Nucleus accumbens (tissue), 56 donors: ENCODE results near the gene CX3CL1.
"Not testable (repeated sequence)": the region's sequence is repeated elsewhere in the genome, so short reads cannot be mapped to it uniquely, and the experiment has no call there.

ENCODE experiments used
- DNase-seq, 56 donors: peaks; one replicate each; lab custom pipeline; 2025; lab: John Stamatoyannopoulos, UW

CX3CL1 gene

DNA sequence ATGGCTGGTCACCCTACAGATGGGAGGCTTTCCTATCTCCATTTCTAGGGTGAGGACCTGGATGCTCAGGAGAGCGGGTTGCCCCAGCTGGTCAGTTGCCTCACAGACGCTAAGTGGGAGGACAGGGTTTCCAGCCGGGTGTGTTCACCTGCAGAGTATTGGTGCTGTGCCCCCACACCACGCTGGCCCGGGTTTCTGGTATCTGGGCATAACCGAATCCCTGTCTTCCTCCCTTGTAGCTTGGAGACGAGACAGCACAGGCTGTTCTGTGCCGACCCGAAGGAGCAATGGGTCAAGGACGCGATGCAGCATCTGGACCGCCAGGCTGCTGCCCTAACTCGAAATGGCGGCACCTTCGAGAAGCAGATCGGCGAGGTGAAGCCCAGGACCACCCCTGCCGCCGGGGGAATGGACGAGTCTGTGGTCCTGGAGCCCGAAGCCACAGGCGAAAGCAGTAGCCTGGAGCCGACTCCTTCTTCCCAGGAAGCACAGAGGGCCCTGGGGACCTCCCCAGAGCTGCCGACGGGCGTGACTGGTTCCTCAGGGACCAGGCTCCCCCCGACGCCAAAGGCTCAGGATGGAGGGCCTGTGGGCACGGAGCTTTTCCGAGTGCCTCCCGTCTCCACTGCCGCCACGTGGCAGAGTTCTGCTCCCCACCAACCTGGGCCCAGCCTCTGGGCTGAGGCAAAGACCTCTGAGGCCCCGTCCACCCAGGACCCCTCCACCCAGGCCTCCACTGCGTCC, 9.7 kb downstream of the CX3CL1 start:
- DNase-seq = no peak

DNA sequence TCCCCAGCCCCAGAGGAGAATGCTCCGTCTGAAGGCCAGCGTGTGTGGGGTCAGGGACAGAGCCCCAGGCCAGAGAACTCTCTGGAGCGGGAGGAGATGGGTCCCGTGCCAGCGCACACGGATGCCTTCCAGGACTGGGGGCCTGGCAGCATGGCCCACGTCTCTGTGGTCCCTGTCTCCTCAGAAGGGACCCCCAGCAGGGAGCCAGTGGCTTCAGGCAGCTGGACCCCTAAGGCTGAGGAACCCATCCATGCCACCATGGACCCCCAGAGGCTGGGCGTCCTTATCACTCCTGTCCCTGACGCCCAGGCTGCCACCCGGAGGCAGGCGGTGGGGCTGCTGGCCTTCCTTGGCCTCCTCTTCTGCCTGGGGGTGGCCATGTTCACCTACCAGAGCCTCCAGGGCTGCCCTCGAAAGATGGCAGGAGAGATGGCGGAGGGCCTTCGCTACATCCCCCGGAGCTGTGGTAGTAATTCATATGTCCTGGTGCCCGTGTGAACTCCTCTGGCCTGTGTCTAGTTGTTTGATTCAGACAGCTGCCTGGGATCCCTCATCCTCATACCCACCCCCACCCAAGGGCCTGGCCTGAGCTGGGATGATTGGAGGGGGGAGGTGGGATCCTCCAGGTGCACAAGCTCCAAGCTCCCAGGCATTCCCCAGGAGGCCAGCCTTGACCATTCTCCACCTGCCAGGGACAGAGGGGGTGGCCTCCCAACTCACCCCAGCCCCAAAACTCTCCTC, 10.4 kb downstream of the CX3CL1 start:
- DNase-seq = no peak

DNA sequence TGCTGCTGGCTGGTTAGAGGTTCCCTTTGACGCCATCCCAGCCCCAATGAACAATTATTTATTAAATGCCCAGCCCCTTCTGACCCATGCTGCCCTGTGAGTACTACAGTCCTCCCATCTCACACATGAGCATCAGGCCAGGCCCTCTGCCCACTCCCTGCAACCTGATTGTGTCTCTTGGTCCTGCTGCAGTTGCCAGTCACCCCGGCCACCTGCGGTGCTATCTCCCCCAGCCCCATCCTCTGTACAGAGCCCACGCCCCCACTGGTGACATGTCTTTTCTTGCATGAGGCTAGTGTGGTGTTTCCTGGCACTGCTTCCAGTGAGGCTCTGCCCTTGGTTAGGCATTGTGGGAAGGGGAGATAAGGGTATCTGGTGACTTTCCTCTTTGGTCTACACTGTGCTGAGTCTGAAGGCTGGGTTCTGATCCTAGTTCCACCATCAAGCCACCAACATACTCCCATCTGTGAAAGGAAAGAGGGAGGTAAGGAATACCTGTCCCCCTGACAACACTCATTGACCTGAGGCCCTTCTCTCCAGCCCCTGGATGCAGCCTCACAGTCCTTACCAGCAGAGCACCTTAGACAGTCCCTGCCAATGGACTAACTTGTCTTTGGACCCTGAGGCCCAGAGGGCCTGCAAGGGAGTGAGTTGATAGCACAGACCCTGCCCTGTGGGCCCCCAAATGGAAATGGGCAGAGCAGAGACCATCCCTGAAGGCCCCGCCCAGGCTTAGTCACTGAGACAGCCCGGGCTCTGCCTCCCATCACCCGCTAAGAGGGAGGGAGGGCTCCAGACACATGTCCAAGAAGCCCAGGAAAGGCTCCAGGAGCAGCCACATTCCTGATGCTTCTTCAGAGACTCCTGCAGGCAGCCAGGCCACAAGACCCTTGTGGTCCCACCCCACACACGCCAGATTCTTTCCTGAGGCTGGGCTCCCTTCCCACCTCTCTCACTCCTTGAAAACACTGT, 11.3 kb downstream of the CX3CL1 start:
- DNase-seq = no peak

DNA sequence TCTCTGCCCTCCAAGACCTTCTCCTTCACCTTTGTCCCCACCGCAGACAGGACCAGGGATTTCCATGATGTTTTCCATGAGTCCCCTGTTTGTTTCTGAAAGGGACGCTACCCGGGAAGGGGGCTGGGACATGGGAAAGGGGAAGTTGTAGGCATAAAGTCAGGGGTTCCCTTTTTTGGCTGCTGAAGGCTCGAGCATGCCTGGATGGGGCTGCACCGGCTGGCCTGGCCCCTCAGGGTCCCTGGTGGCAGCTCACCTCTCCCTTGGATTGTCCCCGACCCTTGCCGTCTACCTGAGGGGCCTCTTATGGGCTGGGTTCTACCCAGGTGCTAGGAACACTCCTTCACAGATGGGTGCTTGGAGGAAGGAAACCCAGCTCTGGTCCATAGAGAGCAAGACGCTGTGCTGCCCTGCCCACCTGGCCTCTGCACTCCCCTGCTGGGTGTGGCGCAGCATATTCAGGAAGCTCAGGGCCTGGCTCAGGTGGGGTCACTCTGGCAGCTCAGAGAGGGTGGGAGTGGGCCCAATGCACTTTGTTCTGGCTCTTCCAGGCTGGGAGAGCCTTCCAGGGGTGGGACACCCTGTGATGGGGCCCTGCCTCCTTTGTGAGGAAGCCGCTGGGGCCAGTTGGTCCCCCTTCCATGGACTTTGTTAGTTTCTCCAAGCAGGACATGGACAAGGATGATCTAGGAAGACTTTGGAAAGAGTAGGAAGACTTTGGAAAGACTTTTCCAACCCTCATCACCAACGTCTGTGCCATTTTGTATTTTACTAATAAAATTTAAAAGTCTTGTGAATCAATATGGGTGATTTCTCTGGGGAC, 12.2 kb downstream of the CX3CL1 start:
- peak in 1 of 56 donors; percentile 16 for DNase-seq

DNA sequence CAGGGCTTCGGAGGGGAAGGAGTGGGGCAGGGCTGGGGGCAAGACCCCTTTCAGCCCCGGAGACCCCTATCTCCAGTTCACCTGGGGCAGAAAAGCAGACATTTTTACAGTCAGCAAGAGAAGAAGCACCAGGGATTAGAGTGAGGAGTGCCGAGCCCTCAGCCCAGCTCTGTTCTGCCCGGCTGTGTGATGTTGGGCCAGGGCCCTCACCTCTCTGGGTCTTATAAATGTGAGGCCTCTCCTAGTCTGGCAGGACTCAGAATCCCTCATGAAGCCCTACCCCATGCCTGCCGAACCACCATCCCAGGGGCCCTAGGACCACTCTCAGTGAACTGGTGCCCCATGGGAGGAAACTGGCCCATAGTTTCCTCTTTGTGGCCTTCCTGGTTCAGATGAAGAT, 12.8 kb downstream of the CX3CL1 start:
- DNase-seq = no peak

DNA sequence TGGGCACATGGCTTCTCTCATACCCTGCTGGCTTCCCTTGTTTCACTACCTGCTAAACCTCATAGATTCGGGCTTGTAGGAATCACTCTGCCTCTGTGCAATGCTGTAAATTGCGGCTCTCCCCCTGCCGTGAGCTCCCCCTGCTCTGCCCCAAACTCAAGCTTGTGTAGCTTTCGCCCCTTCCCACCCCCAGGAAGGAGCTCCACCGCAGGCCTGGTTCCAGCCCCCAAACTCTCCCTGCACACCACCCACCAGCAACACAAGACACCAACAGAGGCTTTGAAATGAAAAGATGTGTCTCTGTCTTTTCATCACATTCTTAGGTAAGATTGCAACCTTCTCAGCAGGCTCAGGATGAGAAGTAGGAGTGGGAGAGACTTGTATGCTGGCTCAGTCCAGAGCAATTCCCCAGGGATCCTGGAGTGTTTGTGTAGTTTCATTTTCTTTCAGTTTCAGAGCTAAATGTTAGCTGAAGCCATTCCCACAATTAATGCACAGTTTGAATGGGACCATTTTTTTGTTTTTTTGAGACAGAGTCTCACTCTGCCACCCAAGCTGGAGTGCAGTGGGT, 14.2 kb downstream of the CX3CL1 start:
- DNase-seq = no peak

DNA sequence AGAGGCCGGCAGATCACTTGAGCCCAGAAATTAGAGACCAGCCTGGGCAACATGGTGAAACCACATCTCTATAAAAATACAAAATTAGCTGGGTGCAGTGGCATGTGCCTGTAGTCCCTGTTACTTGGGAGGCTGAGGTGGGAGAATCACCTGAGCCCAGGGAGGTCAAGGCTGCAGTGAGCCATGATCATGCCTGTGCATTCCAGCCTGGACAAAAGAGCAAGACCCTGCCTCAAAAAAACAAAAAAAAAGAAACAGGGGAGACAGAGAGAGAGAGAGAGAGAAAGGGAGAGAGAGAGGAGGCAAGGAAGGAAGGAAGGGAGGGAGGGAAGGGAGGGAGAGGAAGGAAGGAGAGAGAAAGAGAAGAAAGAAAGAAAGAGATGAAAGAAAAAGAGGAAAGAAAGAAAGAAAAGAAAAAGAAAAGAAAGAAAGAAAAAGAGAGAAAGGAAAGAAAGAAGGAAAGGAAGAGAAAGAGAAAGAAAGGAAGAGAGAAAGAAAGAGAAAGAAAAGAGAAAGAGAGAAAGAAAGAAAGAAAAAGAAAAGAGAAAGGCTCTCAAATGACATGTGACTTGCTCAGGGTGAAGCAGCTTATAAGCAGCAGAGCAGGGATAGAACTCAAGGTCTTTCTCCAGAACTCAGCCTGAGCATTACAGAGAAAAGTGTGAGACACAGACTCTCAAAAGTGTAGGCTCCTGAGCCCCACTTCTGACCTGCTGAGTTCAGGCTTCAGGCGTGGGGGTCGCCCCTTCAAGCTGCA, 15.5 kb downstream of the CX3CL1 start:
- DNase-seq = no peak

DNA sequence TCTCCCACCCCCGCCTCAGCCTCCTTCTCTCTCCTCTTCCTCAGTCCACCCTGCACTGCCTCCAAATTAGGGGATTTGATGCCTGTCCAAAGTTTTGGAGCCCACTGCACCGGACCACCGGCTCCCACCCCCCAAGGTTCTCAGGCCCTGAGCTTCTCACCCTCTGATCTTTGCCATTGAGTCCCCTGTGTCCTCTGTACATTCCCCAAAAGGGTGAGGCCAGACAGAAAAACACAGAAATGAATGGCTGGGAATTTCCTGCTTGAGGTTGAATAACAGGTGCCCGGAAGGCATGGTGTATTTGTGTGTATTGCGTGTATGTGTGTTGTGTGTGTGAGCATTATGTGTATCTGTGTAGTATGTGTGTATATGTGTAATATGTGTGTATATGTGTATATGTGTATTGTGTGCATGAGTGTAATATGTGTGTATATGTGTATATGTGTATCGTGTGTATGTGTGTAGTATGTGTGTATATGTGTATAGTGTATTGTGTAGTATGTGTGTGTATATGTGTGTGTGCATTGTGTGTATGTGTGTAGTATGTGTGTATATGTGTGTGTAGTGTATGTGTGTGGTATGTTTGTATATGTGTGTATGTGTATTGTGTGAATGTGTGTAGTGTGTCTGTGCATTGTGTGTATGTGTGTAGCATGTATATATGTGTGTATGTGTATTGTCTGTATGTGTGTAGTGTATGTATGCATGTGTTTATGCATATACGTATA, 16.2 kb downstream of the CX3CL1 start:
- no peak for DNase-seq

DNA sequence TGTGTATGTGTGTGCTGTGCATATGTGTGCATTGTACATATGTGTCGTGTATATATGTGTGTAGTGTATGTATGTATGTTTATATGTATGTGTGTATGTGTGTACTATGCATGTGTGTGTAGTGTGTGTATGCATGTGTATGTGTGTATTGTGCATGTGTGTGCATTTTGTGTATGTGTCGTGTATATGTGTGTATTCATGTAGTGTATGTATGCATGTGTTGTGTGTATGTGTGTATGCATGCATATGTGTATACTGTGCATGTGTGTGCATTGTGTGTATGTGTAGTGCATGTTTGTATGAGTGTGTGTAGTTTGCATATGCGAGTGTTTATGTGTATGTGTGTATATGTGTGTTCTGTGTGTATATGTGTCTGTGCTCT, 16.8 kb downstream of the CX3CL1 start:
- no peak for DNase-seq

DNA sequence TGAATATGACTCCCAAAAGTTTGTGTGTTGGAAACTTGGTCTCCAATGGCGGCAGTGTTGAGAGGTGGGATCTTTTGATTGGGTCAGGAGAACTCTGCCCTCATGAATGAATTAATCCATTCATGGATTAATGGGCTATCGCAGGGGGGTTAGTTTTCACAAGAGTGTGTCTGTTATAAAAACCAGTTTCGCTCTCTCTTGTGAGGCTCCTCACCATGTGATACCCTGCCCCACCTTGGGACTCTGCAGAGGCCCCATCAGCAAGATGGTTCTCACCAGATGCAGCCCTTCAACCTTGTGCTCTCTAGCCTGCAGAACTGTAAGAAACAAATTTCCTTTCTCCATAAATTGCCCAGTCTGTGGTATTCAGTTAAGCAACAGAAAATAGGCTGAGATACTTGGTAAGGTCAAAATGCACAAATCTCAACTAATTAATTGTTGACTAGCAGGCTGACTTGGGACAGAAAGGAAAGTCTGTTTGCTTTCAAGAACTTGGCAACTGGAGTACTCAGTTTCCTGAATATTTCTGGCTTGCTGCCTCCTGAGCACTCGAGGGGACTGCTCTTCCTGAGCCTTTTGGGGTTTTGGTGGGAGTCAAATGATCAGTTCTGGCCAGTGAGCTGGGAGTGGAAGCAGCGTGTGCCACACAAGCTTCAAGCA, 18.5 kb downstream of the CX3CL1 start:
- no peak for DNase-seq

DNA sequence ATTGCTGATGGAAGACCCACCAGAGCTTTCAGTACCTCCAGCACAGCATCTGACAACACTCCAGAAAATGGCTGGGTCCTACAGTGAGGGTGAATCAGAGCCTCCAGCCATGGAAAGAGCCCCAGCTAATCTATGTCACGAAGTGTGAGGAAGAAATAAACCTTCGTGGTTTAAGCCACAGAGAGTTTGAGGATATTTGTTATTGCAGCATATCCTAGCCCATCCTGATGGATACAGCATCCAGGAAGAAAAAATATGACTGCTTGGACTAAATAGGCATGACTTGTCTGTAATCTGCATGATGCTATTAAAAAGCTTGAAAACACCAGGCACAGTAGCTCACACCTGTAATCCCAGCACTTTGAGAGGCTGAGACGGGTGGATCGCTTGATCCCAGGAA, 19.0 kb downstream of the CX3CL1 start:
- no peak for DNase-seq

DNA sequence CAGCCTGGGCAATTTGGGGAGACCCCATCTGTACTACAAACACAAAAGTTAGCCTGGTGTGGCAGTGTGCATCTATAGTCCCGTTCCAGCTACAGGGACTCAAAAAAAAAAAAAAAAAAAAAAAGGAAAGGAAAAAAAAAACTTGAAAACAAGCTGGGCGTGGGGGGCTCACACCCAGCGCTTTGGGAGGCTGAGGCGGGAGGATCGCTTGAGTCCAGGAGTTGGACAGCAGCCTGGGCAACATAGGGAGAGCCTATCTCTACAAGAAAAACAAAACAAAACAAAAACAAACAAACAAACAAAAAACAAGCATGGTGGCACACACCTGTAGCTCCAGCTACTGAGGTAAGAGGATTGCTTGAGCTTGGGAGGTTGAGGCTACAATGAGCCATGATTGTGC, 19.4 kb downstream of the CX3CL1 start:
- DNase-seq = no peak

DNA sequence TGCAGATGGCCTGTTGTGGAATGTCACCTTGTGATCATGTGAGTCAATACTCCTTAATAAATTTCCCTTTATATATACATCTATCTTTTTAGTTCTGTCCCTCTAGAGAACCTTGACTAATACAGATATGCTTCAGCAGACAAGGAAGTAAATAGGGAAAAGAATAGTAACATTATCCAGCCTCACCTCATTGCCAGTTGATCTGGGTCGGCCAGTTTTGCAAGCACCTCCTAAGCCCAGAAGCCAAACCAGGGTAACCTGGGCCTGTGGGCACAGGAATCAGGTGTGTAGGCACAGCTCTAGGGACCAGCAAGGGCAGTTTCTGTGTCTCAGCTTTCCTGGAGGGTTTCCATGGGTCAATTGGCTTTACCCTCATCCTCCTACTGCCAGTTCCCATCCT, 20.4 kb downstream of the CX3CL1 start:
- no peak for DNase-seq

DNA sequence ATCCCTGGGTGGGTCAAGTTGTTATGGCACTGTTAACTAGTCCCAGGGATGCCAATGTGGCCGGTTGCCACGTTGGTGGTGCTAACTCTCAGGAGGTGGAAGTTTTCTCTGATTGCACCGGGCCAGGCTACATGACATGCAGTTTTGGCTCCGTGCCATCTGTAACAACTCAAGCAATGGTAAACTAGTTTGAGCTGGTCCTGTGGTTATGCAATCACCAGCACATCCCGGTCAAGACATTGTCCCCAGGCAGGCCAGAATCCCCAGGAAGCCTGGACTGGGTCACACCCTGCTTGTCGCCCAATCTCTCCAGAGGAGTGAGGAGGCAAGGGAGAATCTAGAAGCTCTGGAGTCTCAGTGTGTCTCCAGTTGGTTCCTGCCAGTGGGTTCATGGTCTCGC, 22.2 kb downstream of the CX3CL1 start:
- DNase-seq = peak in 1 of 56 donors; percentile 7

DNA sequence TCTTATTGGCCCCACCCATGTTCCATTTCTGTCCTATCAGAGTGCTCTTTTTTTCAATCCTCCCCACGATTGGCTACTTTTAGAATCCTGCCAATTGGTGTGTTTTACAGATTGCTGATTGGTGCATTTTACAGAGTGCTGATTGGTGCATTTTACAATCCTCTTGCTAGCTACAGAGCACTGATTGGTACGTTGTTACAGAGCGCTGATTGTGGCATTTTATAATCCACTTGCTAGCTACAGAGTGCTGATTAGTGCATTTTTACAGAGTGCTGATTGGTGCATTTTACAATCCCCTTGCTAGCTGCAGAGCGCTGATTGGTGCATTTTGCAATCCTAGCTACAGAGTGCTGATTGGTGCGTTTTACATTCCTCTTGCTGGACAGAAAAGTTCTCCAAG, 22.7 kb downstream of the CX3CL1 start:
- DNase-seq = no peak

DNA sequence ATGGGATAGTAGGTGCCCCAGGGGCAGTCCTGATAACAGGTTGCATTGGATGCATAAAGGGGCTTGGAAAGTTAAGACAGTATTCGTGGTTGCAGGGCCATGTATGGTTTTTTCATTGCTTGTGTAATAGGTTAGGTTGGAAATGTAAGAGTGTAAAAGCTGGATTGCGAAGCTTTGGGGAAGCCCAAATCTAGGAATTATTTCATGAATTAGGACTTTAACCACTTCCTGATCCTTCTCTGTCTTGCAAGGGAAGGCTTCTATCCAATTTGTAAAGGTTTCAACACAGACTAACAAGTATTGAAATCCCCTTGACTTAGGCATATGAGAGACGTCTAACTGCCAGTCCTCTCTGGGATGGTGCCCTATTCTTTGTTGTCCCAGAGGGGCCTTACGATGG, 24.5 kb downstream of the CX3CL1 start:
- DNase-seq = no peak

DNA sequence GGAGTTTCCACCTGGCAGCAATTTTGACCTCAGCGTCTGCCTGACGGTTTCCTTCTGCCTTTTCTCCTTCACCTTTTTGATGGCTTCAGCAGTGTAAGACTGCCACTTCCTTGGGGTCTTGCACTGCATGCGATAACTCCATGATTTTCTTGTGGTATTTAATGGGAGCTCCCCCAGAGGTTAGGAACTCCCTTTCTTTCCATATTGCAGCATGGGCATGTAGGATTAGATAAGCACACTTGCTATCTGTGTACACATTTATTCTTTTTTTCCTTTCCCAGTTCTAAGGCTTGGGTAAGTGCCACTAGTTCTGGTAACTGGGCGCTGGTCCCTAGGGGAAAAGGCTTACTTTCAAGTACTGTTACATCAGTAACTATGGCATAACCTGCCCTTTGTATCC, 25.2 kb downstream of the CX3CL1 start:
- DNase-seq = not testable (repeated sequence)
